ENCODE data around the gene TBCCD1. TPM values are rescaled to one million over a fixed set of nuclear protein-coding genes. Genes with fewer than 3 reads are reported as not detected.
"Not testable (repeated sequence)": the region's sequence is repeated elsewhere in the genome, so short reads cannot be mapped to it uniquely, and the experiment has no call there.

TBCCD1 gene
- total RNA-seq, 4 donors from 2014 or later: 3.8 to 31.7 (median 15.1) TPM

- intact Hi-C loops (cut with DNase I; ENCODE audit: low total_unique reads): no loop called here
Observed at GRCh38 chr3:186509423-186509822, 57.7 kb downstream of the TBCCD1 start.

GRCh38 chr3:186506857-186507256 is 60.3 kb downstream of the TBCCD1 start:
- Histone ChIP-seq H3K4me3 (no peak overlapping the region), H3K4me1 (no peaks in the 10 kb centered on the region), H3K27ac (no peak overlapping the region), H3K9me3 (no peaks in the 10 kb centered on the region), H3K36me3 (no peaks in the 10 kb centered on the region), H3K27me3 (no peaks in the 10 kb centered on the region)
- TF ChIP-seq CTCF (IDR thresholded peaks at IDR 0.05) (no peak), POLR2A (IDR thresholded peaks at IDR 0.05) (no peak)
- intact Hi-C loops (cut with DNase I; ENCODE audit: low total_unique reads): no loop called here
- DNase-seq: no peak

More at GRCh38 chr3:186509423-186509822, 57.7 kb downstream of the TBCCD1 start:
- TF ChIP-seq POLR2A (IDR thresholded peaks at IDR 0.05) (no peak), CTCF (IDR thresholded peaks at IDR 0.05) (no peak)
- no peak overlapping the region for H3K27ac ChIP-seq
- no peaks in the 10 kb centered on the region for H3K27me3 ChIP-seq
- no peaks in the 10 kb centered on the region for H3K9me3 ChIP-seq
- no peak for DNase-seq
- peaks cover 0 to 6% of the 10 kb centered on the region in 2 donors for H3K4me1 ChIP-seq
- H3K4me3 ChIP-seq: no peak overlapping the region
- no peaks in the 10 kb centered on the region for H3K36me3 ChIP-seq

- Histone ChIP-seq H3K9me3 (no peaks in the 10 kb centered on the region), H3K36me3 (no peaks in the 10 kb centered on the region), H3K4me3 (no peak overlapping the region), H3K27me3 (no peaks in the 10 kb centered on the region), H3K4me1 (no peaks in the 10 kb centered on the region), H3K27ac (no peak overlapping the region)
- no peak for DNase-seq
- TF ChIP-seq CTCF (IDR thresholded peaks at IDR 0.05) (no peak), POLR2A (IDR thresholded peaks at IDR 0.05) (no peak)
- intact Hi-C loops (cut with DNase I; ENCODE audit: low total_unique reads): no loop called here
Observed at GRCh38 chr3:186506191-186506739, 60.9 kb downstream of the TBCCD1 start.

GRCh38 chr3:186502966-186503712 is 64.0 kb downstream of the TBCCD1 start:
- Histone ChIP-seq H3K4me1 (no peaks in the 10 kb centered on the region), H3K36me3 (no peaks in the 10 kb centered on the region), H3K4me3 (no peak overlapping the region), H3K27ac (no peak overlapping the region), H3K9me3 (no peaks in the 10 kb centered on the region), H3K27me3 (no peaks in the 10 kb centered on the region)
- no peak for DNase-seq
- TF ChIP-seq POLR2A (IDR thresholded peaks at IDR 0.05) (no peak), CTCF (IDR thresholded peaks at IDR 0.05) (no peak)
- intact Hi-C loops (cut with DNase I; ENCODE audit: low total_unique reads): no loop called here

- Histone ChIP-seq H3K4me3 (no peak overlapping the region), H3K9me3 (no peaks in the 10 kb centered on the region), H3K36me3 (no peaks in the 10 kb centered on the region), H3K27me3 (no peaks in the 10 kb centered on the region), H3K4me1 (no peaks in the 10 kb centered on the region), H3K27ac (no peak overlapping the region)
- intact Hi-C loops (cut with DNase I; ENCODE audit: low total_unique reads): no loop called here
- TF ChIP-seq CTCF (IDR thresholded peaks at IDR 0.05): no peak
- TF ChIP-seq POLR2A (IDR thresholded peaks at IDR 0.05): no peak
- DNase-seq: no peak
Observed at GRCh38 chr3:186502138-186502948, 64.8 kb downstream of the TBCCD1 start.

- intact Hi-C loops (cut with DNase I; ENCODE audit: low total_unique reads); H3K27ac ChIP-seq; H3K4me3 ChIP-seq; H3K9me3 ChIP-seq; H3K4me1 ChIP-seq; H3K27me3 ChIP-seq; H3K36me3 ChIP-seq; DNase-seq: not testable (repeated sequence)
Observed at GRCh38 chr3:186499949-186500348, 67.2 kb downstream of the TBCCD1 start.

GRCh38 chr3:186498022-186498421 is 69.1 kb downstream of the TBCCD1 start:
- intact Hi-C loops (cut with DNase I; ENCODE audit: low total_unique reads); H3K27me3 ChIP-seq; H3K36me3 ChIP-seq; DNase-seq; H3K4me1 ChIP-seq; H3K27ac ChIP-seq; H3K9me3 ChIP-seq; H3K4me3 ChIP-seq: not testable (repeated sequence)
